A673 (cell line): ENCODE data around the gene PRDM12. TPM values are rescaled to one million over a fixed set of nuclear protein-coding genes. Genes with fewer than 3 reads are reported as not detected.

ENCODE experiments used
- BruUV-seq: library from RNA; stranded (reverse); fragments of 400-500 nt; replicated peaks from 2 replicates; lab custom pipeline; 2021; lab: Mats Ljungman, UMichigan
- CTCF ChIA-PET: fragments of 300-600 bp; sonication (Branson Sonifier 250); formaldehyde crosslinking; loops from one replicate; lab custom pipeline; 2022; ENCODE audit warnings: antibody characterized with exemption; lab: Charles Lee
- POLR2A ChIA-PET: fragments of 300-600 bp; sonication (Branson Sonifier 250); formaldehyde crosslinking; loops from one replicate; lab custom pipeline; 2022; ENCODE audit warnings: antibody characterized with exemption; ENCODE audit not compliant: low non-redundant PET; lab: Charles Lee
- DNase-seq: peaks from one replicate; pipeline ENCODE4 v3.0.0-alpha.2; 2015; ENCODE audit warnings: low spot score
- H3K27ac ChIP-seq: fragments of 200-600 bp; sonication (generic); 2 replicates; pipeline ENCODE4 v1.5.1; 2016; ENCODE audit warnings: mixed run types, low read depth, mild to moderate bottlenecking, mixed read lengths, antibody characterized with exemption, low read length; ENCODE audit not compliant: poor library complexity, severe bottlenecking
- H3K27me3 ChIP-seq: fragments of 200-600 bp; sonication (generic); replicated peaks from 2 replicates; pipeline ENCODE4 v1.6.1; 2017; ENCODE audit warnings: mixed run types, low read depth, mild to moderate bottlenecking, mixed read lengths, antibody characterized with exemption, low read length; ENCODE audit not compliant: insufficient read depth, poor library complexity
- H3K36me3 ChIP-seq: fragments of 200-600 bp; sonication (generic); 2 replicates; pipeline ENCODE4 v1.6.1; 2016; ENCODE audit warnings: mixed run types, mild to moderate bottlenecking, mixed read lengths, antibody characterized with exemption, low read length; ENCODE audit not compliant: insufficient read depth, poor library complexity, severe bottlenecking
- H3K4me1 ChIP-seq: fragments of 200-600 bp; sonication (generic); 2 replicates; pipeline ENCODE4 v1.6.1; 2017; ENCODE audit warnings: mixed run types, mild to moderate bottlenecking, mixed read lengths, antibody characterized with exemption, low read length; ENCODE audit not compliant: insufficient read depth, poor library complexity, severe bottlenecking
- H3K4me3 ChIP-seq: fragments of 200-600 bp; sonication (generic); 2 replicates; pipeline ENCODE4 v1.5.1; 2016; ENCODE audit warnings: low read depth, mixed run types, mild to moderate bottlenecking, mixed read lengths, low read length; ENCODE audit not compliant: poor library complexity, severe bottlenecking
- H3K9me3 ChIP-seq: fragments of 200-600 bp; sonication (generic); 2 replicates; pipeline ENCODE4 v1.6.1; 2016; ENCODE audit warnings: mixed run types, low read depth, mild to moderate bottlenecking, mixed read lengths, antibody characterized with exemption, low read length; ENCODE audit not compliant: poor library complexity, severe bottlenecking
- CTCF ChIP-seq: fragments of 300-800, 200-600 bp; sonication (generic); conservative IDR thresholded peaks from 2 replicates; pipeline ENCODE4 v1.5.1; 2017; ENCODE audit warnings: low read depth, mild to moderate bottlenecking, antibody characterized with exemption, low read length, moderate library complexity, mixed read lengths
- EZH2 ChIP-seq: fragments of 200-600 bp; sonication (generic); IDR thresholded peaks from 2 replicates; pipeline ENCODE4 v1.6.1; 2017; ENCODE audit warnings: borderline replicate concordance, low read depth, mild to moderate bottlenecking, mixed read lengths, antibody characterized with exemption, low read length; ENCODE audit not compliant: poor library complexity, severe bottlenecking
- intact Hi-C: fragments of 100-400 bp; cut with micrococcal nuclease; formaldehyde crosslinking; loops from one replicate; pipeline ENCODE4 v1.10.0; 2022; ENCODE audit not compliant: unreplicated experiment
- total RNA-seq: library from RNA; stranded (reverse); gene quantifications from 2 replicates; pipeline ENCODE4 v1.2.3, GENCODE V29; 2021

Gene PRDM12
- total RNA-seq, 1 experiment from 2014 or later, result not detected

- no peak for DNase-seq
- Histone ChIP-seq H3K27ac (no peak overlapping the region), H3K4me1 (peaks cover 19% of the 10 kb centered on the region), H3K4me3 (no peak overlapping the region), H3K27me3 (peaks cover 68% of the 10 kb centered on the region), H3K9me3 (no peaks in the 10 kb centered on the region), H3K36me3 (no peaks in the 10 kb centered on the region)
- ChIA-PET CTCF (no interaction called here), POLR2A (no interaction called here)
- TF ChIP-seq CTCF (no peak), EZH2 (no peak)
- BruUV-seq, result no TSS peak
- intact Hi-C loops, result no loop called here
Measured at GRCh38 chr9:130666393-130667119, 2.2 kb downstream of the PRDM12 start.

DNA sequence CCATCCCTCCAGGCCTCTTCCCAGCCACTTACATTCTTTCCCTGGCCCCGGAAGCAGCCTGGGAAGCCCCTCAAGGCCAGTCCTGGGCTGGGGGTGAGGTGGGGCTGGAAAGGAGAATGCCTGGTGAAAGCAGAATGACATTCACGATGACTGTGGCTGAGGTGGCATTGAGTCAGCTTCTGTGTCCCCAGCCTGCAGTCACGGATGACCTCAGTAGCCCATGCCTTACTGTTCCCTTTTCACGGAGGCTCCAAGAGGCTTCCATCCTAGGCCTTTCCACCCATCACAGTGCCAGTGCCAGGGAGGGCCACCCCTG lies 2.7 kb downstream of the PRDM12 start:
- Histone ChIP-seq H3K4me3 (no peak overlapping the region), H3K4me1 (peaks cover 19% of the 10 kb centered on the region), H3K9me3 (no peaks in the 10 kb centered on the region), H3K27ac (no peak overlapping the region), H3K27me3 (peaks cover 62% of the 10 kb centered on the region), H3K36me3 (no peaks in the 10 kb centered on the region)
- ChIA-PET POLR2A (no interaction called here), CTCF (no interaction called here)
- intact Hi-C loops, result no loop called here
- DNase-seq, result no peak
- no TSS peak for BruUV-seq
- TF ChIP-seq EZH2, result no peak
- no peak for TF ChIP-seq CTCF

DNA sequence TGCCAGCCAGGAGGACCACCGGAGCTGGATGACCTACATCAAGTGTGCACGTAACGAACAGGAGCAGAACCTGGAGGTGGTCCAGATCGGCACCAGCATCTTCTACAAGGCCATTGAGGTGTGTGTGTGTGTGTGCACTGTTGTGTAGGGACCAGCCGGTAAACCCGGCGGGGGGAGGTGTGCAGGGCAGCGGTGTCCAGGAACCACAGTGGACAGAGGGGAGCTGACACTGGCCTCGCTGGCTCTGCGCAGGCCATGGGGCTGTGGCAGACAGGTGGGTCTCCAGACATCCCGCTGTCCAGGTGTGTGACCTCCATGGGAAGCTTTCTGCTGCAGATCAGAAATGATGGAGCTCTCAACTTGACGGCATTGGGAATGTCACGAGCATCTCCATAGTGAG lies 3.8 kb downstream of the PRDM12 start:
- Histone ChIP-seq H3K27ac (no peak overlapping the region), H3K9me3 (no peaks in the 10 kb centered on the region), H3K4me3 (no peak overlapping the region), H3K27me3 (peaks cover 51% of the 10 kb centered on the region), H3K36me3 (no peaks in the 10 kb centered on the region), H3K4me1 (peaks cover 19% of the 10 kb centered on the region)
- intact Hi-C loops, result no loop called here
- ChIA-PET CTCF (no interaction called here), POLR2A (no interaction called here)
- TF ChIP-seq EZH2 (no peak), CTCF (no peak)
- no TSS peak for BruUV-seq
- no peak for DNase-seq
